Osteocyte (in vitro differentiated cells): ENCODE data around the gene NOP14. TPM values are rescaled to one million over a fixed set of nuclear protein-coding genes. Genes with fewer than 3 reads are reported as not detected.
A peak's percentile ranks its signal among the peaks of the same experiment; 100 is the strongest.

Experiments
- DNase-seq: peaks from one replicate; pipeline ENCODE4 v3.0.0; 2021; ENCODE audit warnings: mixed read lengths; ENCODE audit not compliant: unreplicated experiment; ENCODE audit errors: extremely low spot score
- H3K27ac Mint-ChIP-seq: one replicate; pipeline ENCODE4 v1.8.0; 2021; ENCODE audit warnings: mild to moderate bottlenecking, mixed read lengths; ENCODE audit not compliant: unreplicated experiment
- H3K27me3 Mint-ChIP-seq: one replicate; pipeline ENCODE4 v1.8.0; 2021; ENCODE audit warnings: mixed read lengths; ENCODE audit not compliant: unreplicated experiment
- H3K36me3 Mint-ChIP-seq: one replicate; pipeline ENCODE4 v1.8.0; 2021; ENCODE audit warnings: mixed read lengths; ENCODE audit not compliant: unreplicated experiment
- H3K4me1 Mint-ChIP-seq: one replicate; pipeline ENCODE4 v1.8.0; 2021; ENCODE audit warnings: mixed read lengths; ENCODE audit not compliant: unreplicated experiment
- H3K4me3 Mint-ChIP-seq: one replicate; pipeline ENCODE4 v1.8.0; 2021; ENCODE audit warnings: mild to moderate bottlenecking, moderate library complexity, mixed read lengths; ENCODE audit not compliant: unreplicated experiment
- H3K9me3 Mint-ChIP-seq: one replicate; pipeline ENCODE4 v1.8.0; 2021; ENCODE audit warnings: mixed read lengths; ENCODE audit not compliant: unreplicated experiment
- CTCF ChIP-seq: fragments of 200-600 bp; sonication (generic); IDR thresholded peaks from 2 replicates; pipeline ENCODE4 v1.5.0; 2021; ENCODE audit warnings: antibody characterized with exemption, mild to moderate bottlenecking, moderate library complexity
- total RNA-seq: library from RNA; stranded (reverse); gene quantifications from 2 replicates; pipeline ENCODE4 v1.2.1, GENCODE V29; 2021

The NOP14 gene
- total RNA-seq, 1 donor from 2014 or later, result 29.6 TPM

GRCh38 chr4:2954358-2955185 lies 8.6 kb downstream of the NOP14 start:
- H3K4me3 Mint-ChIP-seq, result no peak overlapping the region
- DNase-seq, result no peak
- H3K4me1 Mint-ChIP-seq, result peaks cover 14% of the 10 kb centered on the region
- H3K27ac Mint-ChIP-seq, result no peak overlapping the region
- H3K9me3 Mint-ChIP-seq, result no peaks in the 10 kb centered on the region
- peaks cover 59% of the 10 kb centered on the region for H3K36me3 Mint-ChIP-seq
- H3K27me3 Mint-ChIP-seq, result no peaks in the 10 kb centered on the region
- TF ChIP-seq CTCF, result peak; percentile 15

DNA sequence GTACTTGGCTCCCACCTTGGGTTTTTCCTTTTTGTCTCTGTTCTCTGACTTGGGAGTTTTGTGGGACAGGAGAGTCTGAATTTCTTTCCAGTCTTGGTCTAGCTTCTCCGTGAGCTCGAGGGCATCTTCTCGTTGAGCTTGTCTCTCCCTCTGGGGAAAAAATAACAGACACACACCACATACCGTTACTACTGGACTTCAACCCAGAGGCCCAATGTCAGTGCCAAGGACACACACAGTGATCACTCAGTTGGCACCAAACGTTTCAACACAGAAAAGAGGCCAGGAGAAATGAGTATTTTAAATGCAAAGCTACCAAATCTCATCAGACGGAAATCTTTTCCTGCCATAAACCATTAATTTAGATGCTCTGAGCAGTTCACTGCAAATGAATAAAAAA lies 9.7 kb downstream of the NOP14 start:
- Mint-ChIP-seq H3K9me3 (no peaks in the 10 kb centered on the region), H3K27me3 (no peaks in the 10 kb centered on the region), H3K36me3 (peaks cover 61% of the 10 kb centered on the region), H3K27ac (no peak overlapping the region), H3K4me1 (peaks cover 7% of the 10 kb centered on the region), H3K4me3 (no peak overlapping the region)
- no peak for TF ChIP-seq CTCF
- no peak for DNase-seq

DNA sequence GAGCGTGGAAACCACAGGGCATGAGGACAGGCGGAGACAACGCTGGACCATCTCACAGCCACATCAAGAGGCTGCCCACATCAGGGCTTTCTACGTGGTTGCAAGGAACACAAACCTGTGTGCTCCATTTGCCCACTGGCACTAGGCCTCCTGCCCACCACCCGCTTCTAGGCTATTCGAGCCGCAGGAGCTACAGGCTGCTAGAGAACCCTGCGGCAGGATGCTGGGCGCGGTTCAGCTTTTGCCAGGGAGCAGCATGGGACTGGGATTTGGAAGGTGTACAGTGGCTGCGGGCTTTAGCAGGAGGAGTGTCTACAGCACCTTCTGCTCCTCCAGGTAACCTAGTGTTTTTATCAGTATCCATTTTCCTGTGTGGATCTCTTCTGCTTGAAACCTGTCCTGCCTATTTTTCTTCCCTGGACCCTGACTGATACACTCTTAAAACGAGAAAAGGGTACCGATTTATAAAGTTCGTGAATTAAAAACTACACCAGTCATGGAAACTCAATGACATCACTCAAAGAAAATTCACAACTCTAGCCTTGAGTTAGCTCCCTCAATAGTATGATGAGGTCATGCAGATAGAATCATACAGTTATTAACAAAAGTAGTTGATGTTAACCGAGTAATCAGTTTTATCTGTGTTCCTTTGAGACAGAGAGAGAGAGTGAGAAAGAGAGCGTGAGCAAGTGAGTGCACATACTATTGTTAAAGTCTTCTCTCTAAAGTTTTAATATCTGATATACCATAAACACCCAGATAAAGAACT lies 12.8 kb downstream of the NOP14 start:
- H3K36me3 Mint-ChIP-seq, result peaks cover 60% of the 10 kb centered on the region
- no peak for DNase-seq
- TF ChIP-seq CTCF, result no peak
- H3K4me3 Mint-ChIP-seq, result no peak overlapping the region
- H3K9me3 Mint-ChIP-seq, result no peaks in the 10 kb centered on the region
- H3K27me3 Mint-ChIP-seq, result no peaks in the 10 kb centered on the region
- H3K27ac Mint-ChIP-seq, result no peak overlapping the region
- no peaks in the 10 kb centered on the region for H3K4me1 Mint-ChIP-seq

GRCh38 chr4:2949782-2950125 lies 13.5 kb downstream of the NOP14 start:
- H3K27ac Mint-ChIP-seq, result no peak overlapping the region
- no peak overlapping the region for H3K4me3 Mint-ChIP-seq
- no peak for TF ChIP-seq CTCF
- no peaks in the 10 kb centered on the region for H3K9me3 Mint-ChIP-seq
- no peak for DNase-seq
- H3K27me3 Mint-ChIP-seq, result no peaks in the 10 kb centered on the region
- H3K4me1 Mint-ChIP-seq, result no peaks in the 10 kb centered on the region
- H3K36me3 Mint-ChIP-seq, result peaks cover 66% of the 10 kb centered on the region
